K562 (cell line): ENCODE measurements around the gene CD34.
A peak's percentile ranks its signal among the peaks of the same experiment; 100 is the strongest.

Experiments
- EP400 ChIP-seq: fragments of 450-650 bp; IDR thresholded peaks from 2 replicates; pipeline ENCODE4 v1.6.1; 2017; ENCODE audit warnings: antibody characterized with exemption, mild to moderate bottlenecking, moderate library complexity
- SMC3 ChIP-seq: conservative IDR thresholded peaks from 2 replicates; pipeline ENCODE4 v1.6.1; 2011; ENCODE audit warnings: low read depth, low read length, improper control_type of control experiment; ENCODE audit not compliant: insufficient read depth
- TF ChIP-seq, protein P1 (sequence below): fragments of 450-650 bp; IDR thresholded peaks from 2 replicates; pipeline ENCODE4 v1.6.1; 2016

DNA sequence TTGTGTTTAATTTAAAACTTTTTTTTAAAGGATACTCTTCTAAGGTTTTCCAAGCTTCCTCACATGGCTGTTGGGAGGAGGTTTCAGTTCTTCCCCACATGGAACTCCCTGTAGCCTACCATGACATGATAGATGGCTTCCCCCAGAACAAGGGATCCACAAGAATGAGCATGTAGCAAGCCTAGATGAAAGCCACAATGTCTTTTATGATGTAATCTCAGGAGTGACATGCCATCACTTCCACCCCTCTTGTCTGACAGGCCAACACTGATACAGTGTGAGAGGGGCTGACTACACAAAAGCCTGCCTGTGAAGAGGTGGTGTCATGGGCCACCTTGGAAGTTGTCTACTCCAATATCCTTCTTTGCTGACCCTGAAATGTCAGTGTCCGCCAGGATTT is 32.0 kb downstream of the CD34 start:
- TF ChIP-seq EP400 (no peak), SMC3 (no peak)
- TF ChIP-seq, protein P1, sequence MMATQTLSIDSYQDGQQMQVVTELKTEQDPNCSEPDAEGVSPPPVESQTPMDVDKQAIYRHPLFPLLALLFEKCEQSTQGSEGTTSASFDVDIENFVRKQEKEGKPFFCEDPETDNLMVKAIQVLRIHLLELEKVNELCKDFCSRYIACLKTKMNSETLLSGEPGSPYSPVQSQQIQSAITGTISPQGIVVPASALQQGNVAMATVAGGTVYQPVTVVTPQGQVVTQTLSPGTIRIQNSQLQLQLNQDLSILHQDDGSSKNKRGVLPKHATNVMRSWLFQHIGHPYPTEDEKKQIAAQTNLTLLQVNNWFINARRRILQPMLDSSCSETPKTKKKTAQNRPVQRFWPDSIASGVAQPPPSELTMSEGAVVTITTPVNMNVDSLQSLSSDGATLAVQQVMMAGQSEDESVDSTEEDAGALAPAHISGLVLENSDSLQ: peak; percentile 79
